Pancreas (tissue), 10 donors: ENCODE measurements around the gene TMEM255B. TPM values are rescaled to one million over a fixed set of nuclear protein-coding genes. Genes with fewer than 3 reads are reported as not detected.

Experiments
- ATAC-seq, 4 donors: fragments of 200-7000 bp; cut with Tn5 transposase; one replicate each; pipeline versions ENCODE4 v1.8.0 to v1.9.1; 2020; ENCODE audit warnings: mild to moderate bottlenecking in 4 of 4, moderate library complexity in 4 of 4
- DNase-seq, 6 donors: peaks; one replicate each; pipeline ENCODE4 v3.0.0-alpha.2; 2020
- FAIRE-seq: peaks from 2 replicates; lab custom pipeline; 2012; peaks lifted over from hg19 to GRCh38; lab: Jason Lieb, UNC
- H3K27ac ChIP-seq, 4 donors: fragments of 200-600 bp; sonication (generic); 1 replicate in 3 of 4; 2 replicates in 1 of 4; pipeline versions ENCODE4 v1.5.0 to v1.8.0; 2020
- H3K27me3 ChIP-seq, 4 donors: fragments of 200-600 bp; one replicate each; pipeline ENCODE4 v1.8.0; 2021
- H3K36me3 ChIP-seq, 3 donors: fragments of 200-600 bp; sonication (generic) in 1 of 3; one replicate each; pipeline versions ENCODE4 v1.5.0 to v1.8.0; 2020 to 2021
- H3K4me1 ChIP-seq, 3 donors: fragments of 200-600 bp; one replicate each; pipeline ENCODE4 v1.8.0; 2021
- H3K4me3 ChIP-seq, 4 donors: fragments of 200-600 bp; sonication (generic) in 2 of 4; one replicate each; pipeline versions ENCODE4 v1.5.0 to v1.8.0; 2020 to 2021
- H3K9me3 ChIP-seq, 4 donors: fragments of 200-600 bp; one replicate each; pipeline ENCODE4 v1.8.0; 2021
- CTCF ChIP-seq, 4 donors: fragments of 200-600 bp; sonication (generic) in 3 of 4; IDR thresholded peaks; one replicate each; pipeline versions ENCODE4 v1.5.0 to v1.8.0; 2021; ENCODE audit warnings: antibody characterized with exemption in 4 of 4
- WGBS, 2 donors: extraction: QIAGEN DNeasy Blood & Tissue Kit; methylation state at CpG; one replicate each; pipeline ENCODE4 v1.1.7; 2013; 5-methylcytosine and 5-hydroxymethylcytosine counted together
- intact Hi-C, 3 donors: fragments of 100-400 bp; cut with DNase I; formaldehyde crosslinking; loops; one replicate each; pipeline versions ENCODE4 v1.11.1 to v1.14.2; 2022
- polyA plus RNA-seq, 2 donors: library from polyadenylated mRNA; stranded (reverse); fragments of 200-250 nt; gene quantifications; one replicate each; pipeline ENCODE4 v1.2.3, GENCODE V29; 2013
- total RNA-seq, 6 donors: library from RNA; stranded (reverse); fragmentation: NEBNext Ultra II Directional in 4 of 6; extraction: Animal tissue kit (Norgen Biotek cat#: 25700) in 4 of 6; gene quantifications; one replicate each; pipeline versions ENCODE4 v1.2.1 to v1.2.4, GENCODE V29; 2021 to 2023
- donor health status: healthy with polysubstance abuse.
- donor health status: DM: no; HTN: no; CAD: no; lungs with moderate emphysema.
- donor health status: DM: no; HTN: no; CAD: no.
- donor health status: control.
- donor health status: control.
- donor health status: Bipolar disorder and iron deficiency.
- donor health status: DM: yes; HTN: yes; CAD: no.
- donor health status: DM: no; HTN: no; CAD: no.
- donor health status: DM: no; HTN: no; CAD: no.
- donor health status: DM: yes; HTN: yes; CAD: no.

Gene TMEM255B
- total and polyA plus RNA-seq, 8 donors: 1.8 to 17.9 (median 4.4) TPM

- TF ChIP-seq CTCF (IDR thresholded peaks at IDR 0.05): no peak
Measured at GRCh38 chr13:113761136-113761535, 2.1 kb downstream of the TMEM255B start.

GRCh38 chr13:113762075-113762474 lies 3.0 kb downstream of the TMEM255B start:
- FAIRE-seq (no peak), DNase-seq (no peak), ATAC-seq (no peak)
- Histone ChIP-seq H3K4me1 (peaks cover 4 to 13% (median 9%) of the 10 kb centered on the region in 3 donors), H3K36me3 (no peaks in the 10 kb centered on the region), H3K27me3 (peaks cover 0 to 5% (median 0%) of the 10 kb centered on the region in 4 donors), H3K9me3 (no peaks in the 10 kb centered on the region), H3K27ac (no peak overlapping the region), H3K4me3 (no peak overlapping the region)
- intact Hi-C loops: no loop called here
- 74 to 82% methylated on average over 2 of the region's 2 CpGs for WGBS, 2 donors
- TF ChIP-seq CTCF (IDR thresholded peaks at IDR 0.05): no peak

More at GRCh38 chr13:113761136-113761535, 2.1 kb downstream of the TMEM255B start:
- no peak for DNase-seq
- Histone ChIP-seq H3K36me3 (no peaks in the 10 kb centered on the region), H3K4me3 (no peak overlapping the region), H3K9me3 (no peaks in the 10 kb centered on the region), H3K4me1 (peaks cover 4 to 13% (median 9%) of the 10 kb centered on the region in 3 donors), H3K27me3 (peaks cover 0 to 5% (median 0%) of the 10 kb centered on the region in 4 donors), H3K27ac (no peak overlapping the region)
- no peak for FAIRE-seq
- ATAC-seq: no peak
- intact Hi-C loops: no loop called here
- WGBS, 2 donors: 66 to 81% methylated on average over 7 of the region's 7 CpGs

GRCh38 chr13:113762538-113762937 lies 3.5 kb downstream of the TMEM255B start:
- Histone ChIP-seq H3K27ac (no peak overlapping the region), H3K4me1 (peaks cover 4 to 12% (median 9%) of the 10 kb centered on the region in 3 donors), H3K36me3 (no peaks in the 10 kb centered on the region), H3K4me3 (no peak overlapping the region), H3K27me3 (peaks cover 0 to 5% (median 0%) of the 10 kb centered on the region in 4 donors), H3K9me3 (no peaks in the 10 kb centered on the region)
- no peak for DNase-seq
- no peak for ATAC-seq
- FAIRE-seq: no peak
- WGBS, 2 donors: 62 to 78% methylated on average over 11 of the region's 11 CpGs
- TF ChIP-seq CTCF (IDR thresholded peaks at IDR 0.05): no peak
- intact Hi-C loops: no loop called here

- Histone ChIP-seq H3K36me3 (no peaks in the 10 kb centered on the region), H3K27me3 (peaks cover 0 to 5% (median 0%) of the 10 kb centered on the region in 4 donors), H3K4me3 (no peak overlapping the region), H3K4me1 (peaks cover 3 to 5% (median 3%) of the 10 kb centered on the region in 3 donors), H3K9me3 (no peaks in the 10 kb centered on the region), H3K27ac (no peak overlapping the region)
- intact Hi-C loops: no loop called here
- ATAC-seq: no peak
- TF ChIP-seq CTCF (IDR thresholded peaks at IDR 0.05): no peak
- FAIRE-seq: no peak
- WGBS, 2 donors: 65 to 83% methylated on average over 13 of the region's 13 CpGs
- DNase-seq: no peak
Measured at GRCh38 chr13:113763254-113763653, 4.2 kb downstream of the TMEM255B start.

GRCh38 chr13:113763961-113764792 lies 5.2 kb downstream of the TMEM255B start:
- intact Hi-C loops: no loop called here
- no peak for ATAC-seq
- peak in 1 of 6 donors; percentile 40 for DNase-seq
- H3K27me3 ChIP-seq: peaks cover 0 to 5% (median 0%) of the 10 kb centered on the region in 4 donors
- no peak overlapping the region for H3K27ac ChIP-seq
- WGBS, 2 donors: 81 to 91% methylated on average over 25 of the region's 25 CpGs
- TF ChIP-seq CTCF (IDR thresholded peaks at IDR 0.05): no peak
- no peaks in the 10 kb centered on the region for H3K4me1 ChIP-seq
- no peaks in the 10 kb centered on the region for H3K9me3 ChIP-seq
- H3K4me3 ChIP-seq: no peak overlapping the region
- H3K36me3 ChIP-seq: no peaks in the 10 kb centered on the region
- FAIRE-seq: no peak
